Measurements from ENCODE around the gene KCNMA1. TPM values are rescaled to one million over a fixed set of nuclear protein-coding genes. Genes with fewer than 3 reads are reported as not detected.

KCNMA1 gene
- total RNA-seq, 2 donors from 2014 or later: 5.9 to 9.3 TPM

GRCh38 chr10:77339166-77339565, 298.4 kb downstream of the KCNMA1 start:
- DNase-seq (no peak), ATAC-seq (no peak)
- intact Hi-C loops (cut with DNase I): no loop called here
- WGBS, 2 donors: 83 to 89% methylated on average over 1 of the region's 1 CpG
- Histone ChIP-seq H3K9me3 (no peaks in the 10 kb centered on the region), H3K36me3 (replicated peaks in 1 of 2; ENCODE audit: insufficient read depth in 1 of 2, low read depth in 2 of 2) (no peaks in the 10 kb centered on the region), H3K4me1 (peaks cover 10% of the 10 kb centered on the region), H3K4me3 (no peak overlapping the region), H3K27me3 (no peaks in the 10 kb centered on the region), H3K27ac (no peak overlapping the region)
- TF ChIP-seq POLR2A (IDR thresholded peaks at IDR 0.05): no peak
- no peak for TF ChIP-seq CTCF (IDR thresholded peaks at IDR 0.05)

- Histone ChIP-seq H3K4me3 (no peak overlapping the region), H3K27me3 (no peaks in the 10 kb centered on the region), H3K9me3 (no peaks in the 10 kb centered on the region), H3K4me1 (peaks cover 20% of the 10 kb centered on the region), H3K36me3 (replicated peaks in 1 of 2; ENCODE audit: insufficient read depth in 1 of 2, low read depth in 2 of 2) (no peaks in the 10 kb centered on the region), H3K27ac (no peak overlapping the region)
- WGBS, 2 donors: 80 to 94% methylated on average over 4 of the region's 4 CpGs
- intact Hi-C loops (cut with DNase I): no loop called here
- TF ChIP-seq POLR2A (IDR thresholded peaks at IDR 0.05) (no peak), CTCF (IDR thresholded peaks at IDR 0.05) (no peak)
- DNase-seq: no peak
- ATAC-seq: no peak
These were observed 299.5 kb downstream of the KCNMA1 start for GRCh38 chr10:77338143-77338542.

- peak overlapping the region in 3 of 4 donors; percentile 60 to 81 (median 71) for H3K27ac ChIP-seq
- no peak for DNase-seq
- no peaks in the 10 kb centered on the region for H3K27me3 ChIP-seq
- no peak for ATAC-seq
- no peaks in the 10 kb centered on the region for H3K9me3 ChIP-seq
- no peaks in the 10 kb centered on the region for H3K36me3 ChIP-seq (replicated peaks in 1 of 2; ENCODE audit: insufficient read depth in 1 of 2, low read depth in 2 of 2)
- peaks cover 49% of the 10 kb centered on the region for H3K4me1 ChIP-seq
- H3K4me3 ChIP-seq: no peak overlapping the region
- no peak for TF ChIP-seq CTCF (IDR thresholded peaks at IDR 0.05)
- TF ChIP-seq POLR2A (IDR thresholded peaks at IDR 0.05): no peak
- intact Hi-C loops (cut with DNase I): no loop called here
- WGBS, 2 donors: 13 to 40% methylated on average over 2 of the region's 2 CpGs
These were observed 303.1 kb downstream of the KCNMA1 start for GRCh38 chr10:77334501-77334900.

GRCh38 chr10:77333610-77334340, 303.8 kb downstream of the KCNMA1 start:
- Histone ChIP-seq H3K9me3 (no peaks in the 10 kb centered on the region), H3K27ac (peak overlapping the region; percentile 60 to 81 (median 72)), H3K4me3 (no peak overlapping the region), H3K36me3 (replicated peaks in 1 of 2; ENCODE audit: insufficient read depth in 1 of 2, low read depth in 2 of 2) (no peaks in the 10 kb centered on the region), H3K4me1 (peaks cover 49% of the 10 kb centered on the region), H3K27me3 (no peaks in the 10 kb centered on the region)
- TF ChIP-seq POLR2A (IDR thresholded peaks at IDR 0.05) (no peak), CTCF (IDR thresholded peaks at IDR 0.05) (peak in 2 of 7 experiments; percentile 12 to 13)
- peak; percentile 39 to 75 (median 55) for DNase-seq
- ATAC-seq: peak; percentile 84
- WGBS, 2 donors: 18 to 26% methylated on average over 8 of the region's 8 CpGs
- intact Hi-C loops (cut with DNase I): no loop called here

- no peak for TF ChIP-seq POLR2A (IDR thresholded peaks at IDR 0.05)
- TF ChIP-seq CTCF (IDR thresholded peaks at IDR 0.05): no peak
- intact Hi-C loops (cut with DNase I): no loop called here
These were observed 305.4 kb downstream of the KCNMA1 start for GRCh38 chr10:77332256-77332655.

More at GRCh38 chr10:77332256-77332655, 305.4 kb downstream of the KCNMA1 start:
- Histone ChIP-seq H3K4me3 (no peak overlapping the region), H3K4me1 (peaks cover 49% of the 10 kb centered on the region), H3K27ac (peak overlapping the region in 3 of 4 donors; percentile 60 to 81 (median 71)), H3K27me3 (no peaks in the 10 kb centered on the region), H3K36me3 (replicated peaks in 1 of 2; ENCODE audit: insufficient read depth in 1 of 2, low read depth in 2 of 2) (no peaks in the 10 kb centered on the region), H3K9me3 (no peaks in the 10 kb centered on the region)
- ATAC-seq (peak; percentile 18), DNase-seq (peak; percentile 19 to 56 (median 39))
